GM03348 (cell line): ENCODE measurements around the gene PTDSS2.

Experiments
- DNase-seq: peaks from one replicate; pipeline ENCODE4 v3.0.0; 2012; ENCODE audit warnings: low spot score

The PTDSS2 gene

DNA sequence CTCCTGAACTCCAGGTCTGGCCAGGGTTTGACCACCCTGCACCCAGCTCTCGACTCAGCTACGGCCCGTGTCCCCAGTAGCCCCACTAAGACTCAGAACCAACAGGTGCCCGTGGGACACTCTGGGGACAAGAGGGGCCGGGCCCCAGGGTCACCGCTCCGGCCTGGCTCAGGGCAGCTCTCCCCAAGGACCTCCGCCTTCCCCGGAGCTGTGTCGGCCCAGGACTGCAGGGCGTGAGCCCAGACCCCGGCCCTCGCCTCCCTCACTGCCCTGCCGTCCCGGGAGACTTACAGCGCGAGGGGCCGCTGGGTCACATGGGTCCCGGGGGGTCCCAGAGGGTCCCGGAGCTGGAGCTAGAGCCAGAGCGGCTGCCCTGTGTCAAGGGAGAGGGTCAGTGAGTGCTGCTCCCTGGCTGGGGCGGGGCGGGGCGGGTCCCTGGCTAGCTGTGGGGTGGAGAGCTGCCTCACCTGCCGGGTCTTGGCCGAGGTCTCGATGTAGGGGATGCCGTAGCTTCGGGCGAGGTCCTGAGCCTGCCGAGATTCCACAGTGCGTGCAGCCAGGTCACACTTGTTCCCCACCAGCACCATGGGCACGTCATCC, 83.0 kb downstream of the PTDSS2 start:
- DNase-seq: no peak

DNA sequence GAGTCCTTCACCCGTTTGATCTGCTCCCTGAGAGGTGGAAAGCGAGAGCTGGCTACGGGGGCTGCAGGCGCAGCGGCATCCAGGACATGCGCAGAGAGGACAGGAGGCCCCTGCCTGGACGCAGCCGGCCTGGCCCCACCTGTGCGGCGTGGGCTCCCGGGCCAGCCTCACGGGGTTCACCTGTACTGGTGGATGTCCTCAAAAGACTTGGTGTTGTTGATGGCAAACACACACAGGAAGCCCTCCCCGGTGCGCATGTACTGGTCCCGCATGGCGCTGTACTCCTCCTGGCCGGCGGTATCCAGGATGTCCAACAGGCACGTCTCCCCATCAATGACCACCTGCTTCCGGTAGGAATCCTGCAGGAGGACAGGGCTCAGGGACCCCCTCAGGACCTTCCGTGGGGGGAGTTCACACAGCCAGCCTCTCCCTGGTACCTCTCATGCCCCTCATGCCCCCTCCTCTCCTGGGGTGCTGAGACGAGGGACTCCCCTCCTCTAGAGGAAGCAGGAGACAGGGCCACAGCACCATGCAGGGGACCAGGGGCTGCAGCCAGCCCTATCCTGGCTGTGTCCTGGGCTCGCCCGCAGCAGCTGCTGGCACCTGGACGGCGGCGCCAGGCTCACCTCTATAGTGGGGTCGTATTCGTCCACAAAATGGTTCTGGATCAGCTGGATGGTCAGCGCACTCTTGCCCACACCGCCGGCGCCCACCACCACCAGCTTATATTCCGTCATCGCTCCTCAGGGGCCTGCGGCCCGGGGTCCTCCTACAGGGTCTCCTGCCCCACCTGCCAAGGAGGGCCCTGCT, 83.7 kb downstream of the PTDSS2 start:
- no peak for DNase-seq

DNA sequence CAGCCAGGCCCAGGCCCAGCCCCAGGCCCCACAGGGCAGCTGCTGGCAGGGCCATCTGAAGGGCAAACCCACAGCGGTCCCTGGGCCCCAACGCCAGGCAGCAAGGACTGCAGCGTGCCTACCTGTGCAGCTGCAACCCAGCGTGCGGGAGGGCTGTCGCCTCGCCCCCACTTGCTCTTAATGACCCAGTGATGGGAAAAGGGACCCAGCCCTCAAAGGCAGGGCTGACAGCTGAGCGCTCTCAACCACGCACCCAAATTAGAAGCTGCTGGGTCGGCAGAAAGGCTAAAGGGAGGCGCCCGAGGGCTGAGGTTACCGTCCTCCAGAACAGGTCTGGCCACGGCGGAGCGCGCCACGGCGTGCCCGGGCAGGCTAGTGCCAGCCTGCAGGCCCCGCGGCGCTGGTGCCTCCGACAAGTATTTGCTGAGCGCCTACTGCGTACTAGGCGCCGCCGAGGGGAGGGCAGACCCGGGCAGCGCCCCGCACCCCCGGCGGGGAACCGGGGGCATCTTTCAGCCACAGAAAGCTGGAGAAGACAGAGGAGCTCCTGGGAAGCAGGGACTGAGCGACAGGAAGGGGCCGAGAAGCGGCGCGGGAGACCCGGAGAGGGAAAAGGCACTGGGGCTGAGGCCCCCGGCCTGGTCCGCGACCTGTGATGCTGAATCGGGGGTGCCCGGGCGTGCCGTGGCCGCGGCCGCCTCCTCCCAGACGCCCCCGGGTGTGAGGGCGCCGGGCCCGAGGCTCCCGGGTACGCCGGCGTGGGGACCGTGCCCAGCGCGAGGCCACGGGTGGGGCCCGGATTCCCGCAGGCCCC, 84.5 kb downstream of the PTDSS2 start:
- DNase-seq: peak; percentile 50

DNA sequence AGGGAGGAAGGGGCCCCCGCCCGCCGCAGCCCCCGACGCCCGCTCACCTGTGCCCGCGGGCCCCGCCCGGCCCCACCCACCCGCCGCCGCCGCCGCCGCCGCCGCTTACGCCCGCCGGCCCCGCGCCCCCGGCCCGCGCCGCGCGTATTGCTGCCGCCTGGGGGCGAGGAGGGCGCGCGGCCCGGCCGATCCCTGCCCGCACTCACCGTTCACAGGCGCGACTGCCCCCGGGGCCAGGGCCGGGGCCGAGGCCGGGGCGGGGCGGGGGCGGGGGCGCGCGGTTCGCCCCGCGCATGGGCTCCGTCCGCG, 85.1 kb downstream of the PTDSS2 start:
- no peak for DNase-seq

DNA sequence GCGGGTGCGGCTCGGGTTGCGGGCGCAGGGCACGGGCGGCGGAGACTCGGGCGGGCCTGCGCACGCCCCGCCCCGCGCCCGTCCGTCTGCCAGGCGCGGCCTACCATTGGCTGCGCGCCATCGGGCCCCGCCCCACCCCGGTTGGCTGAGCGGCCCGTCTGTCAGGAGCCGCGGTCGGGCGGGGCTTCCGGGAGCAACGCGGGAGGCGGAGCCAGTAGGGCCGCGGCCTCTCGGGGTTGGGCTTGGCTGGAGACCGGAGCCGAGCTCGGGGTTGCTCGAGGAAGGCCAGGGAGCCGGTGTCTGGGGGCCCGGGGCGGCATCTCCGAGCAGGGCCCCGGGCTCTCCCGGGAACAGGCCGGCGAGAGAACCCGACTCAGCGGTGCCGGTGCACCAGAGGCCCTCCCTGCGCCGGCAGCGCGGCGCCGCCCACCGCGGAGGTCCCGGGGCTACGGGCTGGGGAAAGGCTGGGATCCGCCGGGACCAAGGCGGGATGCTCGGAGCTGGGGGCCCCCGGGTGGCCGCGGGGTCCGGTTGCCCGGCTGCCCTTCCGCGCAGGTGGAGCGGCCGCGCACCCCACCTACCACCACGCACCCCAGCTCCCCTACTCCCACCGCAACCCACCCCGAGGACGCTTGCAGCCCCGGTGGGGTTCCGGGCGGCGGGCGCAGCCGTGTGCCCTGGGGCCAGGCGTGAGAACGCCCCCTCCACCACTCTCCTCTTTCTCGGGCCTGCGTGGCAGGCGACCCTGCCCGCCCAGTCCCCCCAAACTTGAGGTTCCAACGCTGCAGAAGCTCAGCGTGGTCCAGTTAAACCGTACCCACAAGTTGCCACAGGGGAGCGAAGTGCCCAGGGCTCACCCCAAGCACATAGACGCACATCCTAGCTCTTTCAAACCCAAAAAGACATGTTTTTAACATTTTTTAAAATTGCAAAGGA, 85.7 kb downstream of the PTDSS2 start, which contains the start of gene HRAS:
HRAS (minus strand) TSS at position 58 of the 936 bp plus-strand sequence.
- peak; percentile 100 for DNase-seq

DNA sequence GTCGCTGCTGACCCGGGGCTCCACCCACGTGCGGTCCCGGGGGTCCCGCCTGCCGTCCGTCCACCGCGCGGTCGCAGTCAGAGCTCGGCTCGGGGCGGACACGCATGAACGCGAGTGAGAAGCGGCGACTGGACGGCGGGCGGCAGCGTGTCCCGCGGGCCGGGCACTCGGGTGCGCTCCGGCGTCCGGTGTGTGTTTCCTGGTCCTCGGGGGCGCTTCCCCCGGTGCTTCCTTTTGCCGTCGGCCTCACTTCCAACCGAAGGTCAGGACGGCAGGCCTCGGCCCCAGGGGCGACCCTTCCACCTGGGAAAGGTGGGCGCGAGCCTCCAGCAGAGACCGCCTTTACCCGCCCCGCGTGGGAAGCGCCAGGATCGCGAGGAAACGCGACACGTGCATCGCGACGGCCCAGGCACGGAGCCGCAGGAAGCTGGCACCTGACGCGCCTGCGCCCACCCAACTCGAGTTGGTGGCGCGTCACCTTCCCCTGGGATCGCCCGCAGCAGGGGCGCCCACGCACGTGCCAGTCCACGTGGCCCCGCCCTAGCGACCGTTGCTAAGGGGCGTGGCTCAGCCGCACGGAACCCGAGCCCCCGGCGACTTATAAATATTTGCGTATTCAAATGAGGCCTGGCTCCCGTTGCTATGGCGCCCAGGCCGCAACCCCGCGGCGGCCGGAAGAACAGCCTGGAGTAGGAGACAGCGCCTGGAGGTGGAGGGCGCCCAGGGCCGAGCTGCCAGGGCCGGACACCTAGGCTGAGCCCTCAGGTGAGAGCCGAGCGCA, 87.0 kb downstream of the PTDSS2 start, which contains the start of gene LRRC56:
LRRC56 (plus strand) TSS at position 687 of the 781 bp plus-strand sequence. CDS start 3,158 bp downstream, outside the sequence.
- peak; percentile 83 for DNase-seq

DNA sequence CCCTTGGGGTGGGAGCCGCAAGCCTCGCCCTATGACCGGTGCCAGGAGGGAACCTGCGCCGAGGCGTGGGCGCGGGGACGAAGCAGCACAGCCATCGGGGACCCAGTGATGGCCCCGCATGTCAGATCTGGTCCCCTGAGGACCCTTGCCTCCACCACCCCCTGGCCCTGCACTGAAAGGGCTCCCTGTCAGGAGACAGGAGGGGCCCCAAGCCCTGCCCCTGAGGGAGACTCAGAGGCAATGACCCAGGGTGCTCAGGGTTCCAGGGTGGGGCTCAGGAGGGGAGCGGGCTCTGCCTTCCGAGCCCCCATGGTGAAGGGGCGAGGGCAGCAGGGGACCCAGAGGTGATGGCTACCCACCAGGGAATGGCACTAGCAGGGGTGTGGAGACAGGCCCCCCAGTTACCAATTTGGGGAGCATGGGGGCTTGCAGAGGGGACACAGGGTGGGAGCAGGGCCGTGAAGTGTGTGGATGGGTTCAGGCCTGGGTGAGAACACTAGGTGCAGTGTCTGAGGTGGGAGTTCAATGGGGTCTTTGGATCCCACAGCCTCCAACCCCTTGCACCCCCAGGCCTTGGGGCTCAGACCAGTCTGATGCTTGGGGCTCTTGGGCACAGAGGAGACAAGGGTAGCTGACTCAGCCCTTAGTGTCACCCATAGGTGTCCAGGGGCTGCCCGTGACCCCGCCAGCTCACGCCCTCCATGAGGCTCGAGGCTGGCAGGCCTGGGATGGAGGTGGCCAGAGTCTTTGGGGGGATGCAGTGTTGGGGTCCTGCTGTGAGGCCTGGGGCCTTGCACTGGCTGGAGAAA, 87.7 kb downstream of the PTDSS2 start:
- DNase-seq: no peak

DNA sequence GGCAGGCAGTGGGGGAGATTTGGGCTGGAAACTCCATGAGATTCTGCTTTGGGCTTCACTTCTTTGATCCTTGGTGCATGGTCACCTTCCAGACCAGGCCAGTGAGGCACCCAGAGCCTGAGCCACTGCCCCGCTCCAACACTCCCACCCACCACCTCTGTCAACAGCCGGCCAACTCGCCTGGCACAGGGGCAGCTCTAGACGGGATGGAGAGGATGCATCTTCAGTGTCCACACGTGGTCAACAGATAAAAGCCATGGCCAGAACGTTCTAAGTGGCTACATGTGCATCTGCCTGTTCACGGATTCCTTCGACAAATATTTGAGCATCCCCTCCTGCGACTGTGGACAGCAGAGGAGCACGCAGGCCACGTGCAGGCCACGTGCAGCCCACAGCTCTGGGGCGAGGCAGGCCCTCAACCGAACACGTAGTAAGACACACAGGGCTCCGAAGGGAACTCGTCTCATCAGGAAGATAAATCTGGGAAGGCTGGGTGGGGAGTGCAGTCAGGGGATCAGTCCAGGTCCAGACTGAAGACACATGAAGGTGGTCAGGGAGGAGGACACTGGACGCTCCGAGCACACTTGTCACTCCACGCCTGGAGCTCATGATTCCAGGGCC, 88.5 kb downstream of the PTDSS2 start:
- no peak for DNase-seq

DNA sequence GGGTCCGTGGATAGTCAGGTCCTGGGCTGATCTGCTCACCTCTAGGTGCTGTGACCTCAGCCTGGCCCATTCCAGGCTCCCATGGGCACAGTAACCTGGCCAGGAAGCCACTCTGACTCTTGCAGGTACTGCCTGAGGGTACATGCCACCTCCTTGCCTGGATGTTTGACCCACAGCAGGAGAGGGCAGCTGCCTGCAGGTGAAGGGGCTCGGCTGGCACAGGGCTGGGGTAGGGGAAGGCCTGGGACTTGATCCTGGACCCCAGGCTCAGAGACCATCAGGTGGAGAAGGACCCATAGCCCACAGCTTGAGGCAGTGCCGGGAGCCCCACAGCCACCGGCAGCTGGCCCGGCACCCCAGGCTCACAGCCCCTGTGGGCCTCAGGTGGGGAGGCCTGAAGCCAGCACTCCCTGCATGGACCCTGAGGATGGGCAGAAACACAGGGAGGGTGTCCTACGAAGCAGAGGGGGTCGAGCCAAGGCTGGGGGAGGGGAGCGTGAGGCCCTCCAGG, 89.9 kb downstream of the PTDSS2 start:
- DNase-seq: no peak
